CD4-positive, alpha-beta T cell treated with Interleukin-17A for 4 hours (primary cell): ENCODE results near the gene NWD2.
"Not testable (repeated sequence)": the region's sequence is repeated elsewhere in the genome, so short reads cannot be mapped to it uniquely, and the experiment has no call there.

Source experiments
- DNase-seq: peaks from one replicate; pipeline ENCODE4 v3.0.0-alpha.2; 2020; ENCODE audit warnings: mixed read lengths

The NWD2 gene

DNA sequence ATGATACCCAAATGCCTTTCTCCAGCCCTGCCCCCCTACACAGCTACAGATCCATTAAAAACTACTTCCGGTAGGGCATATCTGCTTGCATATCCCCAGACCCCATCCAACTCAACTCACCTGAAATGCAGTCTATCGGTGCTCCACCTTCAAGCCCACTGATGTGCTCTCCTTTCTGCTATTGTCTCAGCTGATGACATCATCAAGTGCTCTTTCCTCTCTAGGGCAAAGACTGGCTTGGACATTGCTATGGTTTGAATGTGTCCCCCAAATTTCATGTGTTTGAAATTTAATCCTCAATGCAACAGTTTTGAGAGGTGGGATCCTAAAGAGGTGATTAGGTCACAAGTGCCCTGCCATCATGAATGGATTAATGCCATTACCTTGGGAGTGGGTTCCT, 229.3 kb downstream of the NWD2 start:
- DNase-seq, result no peak

- DNase-seq, result no peak
These were observed 230.5 kb downstream of the NWD2 start for GRCh38 chr4:37475087-37475486.

DNA sequence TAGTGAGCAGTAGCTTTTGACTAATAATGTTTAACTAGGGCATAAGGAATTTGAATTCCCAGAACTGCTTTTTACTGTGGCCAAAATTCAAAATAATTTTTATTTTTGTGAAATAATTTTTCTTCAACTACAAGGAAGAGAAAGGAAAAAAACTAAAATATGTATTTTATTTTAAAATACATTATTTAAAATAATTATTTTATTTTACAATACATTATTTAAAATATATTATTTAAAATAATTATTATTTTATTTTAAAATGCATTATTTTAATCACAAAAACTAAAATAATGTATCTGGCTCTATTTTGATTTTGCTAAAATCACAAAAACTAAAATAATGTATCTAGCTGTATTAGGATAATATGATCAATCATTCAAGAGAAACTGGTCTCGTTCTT, 231.2 kb downstream of the NWD2 start:
- DNase-seq, result no peak

DNA sequence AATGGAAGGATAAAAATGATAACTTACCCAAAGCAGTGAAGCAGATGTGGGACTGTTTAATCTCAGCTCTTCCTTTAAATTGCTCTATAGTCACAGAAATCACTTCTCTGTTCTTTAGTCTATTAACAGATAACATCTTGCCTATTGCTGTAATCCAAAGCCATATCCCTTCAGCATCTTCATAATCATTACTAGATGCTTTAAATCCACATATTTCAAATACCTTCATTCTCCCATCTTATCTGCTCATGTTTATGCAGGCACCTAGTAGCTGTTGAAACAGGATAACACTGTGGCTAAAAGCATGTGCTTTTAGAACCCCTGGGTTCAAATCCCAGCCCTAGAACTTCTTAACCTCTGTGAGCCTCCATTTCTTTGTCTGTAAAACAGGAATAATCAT, 231.7 kb downstream of the NWD2 start:
- DNase-seq, result no peak

DNA sequence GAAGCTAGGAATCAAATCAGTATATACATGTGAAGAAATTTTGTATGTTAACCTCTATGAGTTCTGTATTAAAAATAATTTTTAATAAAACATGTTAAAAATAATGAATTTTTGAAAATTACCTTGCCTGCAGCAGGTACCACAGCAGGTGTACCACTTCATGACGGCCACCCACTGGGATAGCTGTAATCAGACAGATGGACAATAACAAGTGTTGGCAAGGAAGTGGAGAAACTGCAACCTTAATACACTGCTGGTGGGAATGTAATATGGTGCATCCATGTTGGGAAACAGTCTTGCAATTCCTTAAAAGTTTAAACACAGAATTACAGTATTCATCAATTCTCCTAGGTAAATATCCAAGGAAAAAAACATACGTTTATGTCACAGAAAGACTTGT, 232.1 kb downstream of the NWD2 start:
- no peak for DNase-seq

GRCh38 chr4:37477126-37477525, 232.6 kb downstream of the NWD2 start:
- DNase-seq, result no peak

DNA sequence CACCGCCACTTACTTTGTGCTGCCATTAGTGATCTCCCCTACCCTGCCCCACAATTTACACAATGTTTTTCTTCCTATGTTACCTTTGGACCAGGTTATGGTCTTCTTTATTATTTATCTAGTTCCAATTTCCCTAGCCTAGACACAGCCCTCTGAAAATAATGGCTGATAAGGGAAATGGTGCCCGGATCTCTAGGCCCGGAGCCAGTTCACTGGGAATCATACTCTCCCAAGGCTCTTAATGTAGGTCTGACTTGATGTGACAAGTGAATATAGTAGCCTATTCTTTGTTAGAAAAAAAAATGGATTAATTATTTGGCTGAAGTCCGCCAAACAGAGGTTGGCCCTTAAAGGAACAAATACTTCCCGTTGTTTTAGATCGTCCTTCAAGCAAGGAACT, 233.6 kb downstream of the NWD2 start:
- DNase-seq, result no peak

- no peak for DNase-seq
These were observed 236.0 kb downstream of the NWD2 start for GRCh38 chr4:37480509-37480908.

- no peak for DNase-seq
These were observed 237.1 kb downstream of the NWD2 start for GRCh38 chr4:37481547-37482122.

DNA sequence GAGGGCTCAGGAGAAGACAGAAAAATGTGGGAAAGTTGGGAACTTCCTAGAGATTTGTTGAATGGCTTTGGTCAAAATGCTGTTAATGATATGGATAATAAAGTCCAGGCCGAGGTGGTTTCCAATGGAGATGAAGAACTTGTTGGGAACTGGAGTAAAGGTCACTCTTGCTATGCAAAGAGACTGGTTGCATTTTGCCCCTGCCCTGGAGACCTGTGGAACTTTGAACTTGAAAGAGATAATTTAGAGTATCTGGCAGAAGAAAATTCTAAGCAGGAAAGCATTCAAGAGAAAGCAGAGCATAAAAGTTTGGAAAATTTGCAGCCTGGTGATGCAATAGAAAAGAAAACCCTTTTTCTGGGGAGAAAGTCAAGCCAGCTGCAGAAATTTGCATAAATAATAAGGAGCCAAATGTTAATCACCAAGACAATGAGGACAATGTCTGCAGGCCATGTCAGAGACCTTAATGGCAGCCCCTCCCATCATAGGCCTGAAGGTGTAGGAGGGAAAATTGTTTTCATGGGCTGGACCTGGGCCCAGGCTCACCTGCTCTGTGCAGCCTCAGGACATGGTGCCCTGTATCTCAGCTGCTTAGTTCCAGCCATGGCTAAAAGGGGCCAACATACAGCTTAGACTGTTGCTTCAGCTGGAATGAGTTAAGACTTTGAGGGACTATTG, 237.8 kb downstream of the NWD2 start:
- no peak for DNase-seq

- no peak for DNase-seq
These were observed 239.1 kb downstream of the NWD2 start for GRCh38 chr4:37483610-37484009.

DNA sequence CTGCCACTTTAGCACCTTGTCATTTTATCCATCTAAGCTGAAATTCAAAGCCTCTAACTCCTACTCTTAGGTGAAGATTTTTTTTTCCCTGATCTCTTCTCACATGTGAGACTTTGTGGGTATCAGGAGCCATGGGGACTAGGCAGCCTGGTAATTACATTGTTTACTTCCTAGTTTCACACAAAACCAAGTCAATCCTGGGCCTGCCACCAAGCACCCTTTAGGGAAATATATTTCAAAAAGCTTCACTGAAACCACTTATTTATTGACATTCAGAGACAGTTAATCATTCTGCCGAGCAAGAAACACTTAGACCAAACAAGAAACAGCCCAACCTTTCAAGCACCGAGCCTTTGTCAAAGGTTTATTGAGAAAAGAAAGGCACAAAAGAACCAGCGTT, 241.6 kb downstream of the NWD2 start:
- no peak for DNase-seq

DNA sequence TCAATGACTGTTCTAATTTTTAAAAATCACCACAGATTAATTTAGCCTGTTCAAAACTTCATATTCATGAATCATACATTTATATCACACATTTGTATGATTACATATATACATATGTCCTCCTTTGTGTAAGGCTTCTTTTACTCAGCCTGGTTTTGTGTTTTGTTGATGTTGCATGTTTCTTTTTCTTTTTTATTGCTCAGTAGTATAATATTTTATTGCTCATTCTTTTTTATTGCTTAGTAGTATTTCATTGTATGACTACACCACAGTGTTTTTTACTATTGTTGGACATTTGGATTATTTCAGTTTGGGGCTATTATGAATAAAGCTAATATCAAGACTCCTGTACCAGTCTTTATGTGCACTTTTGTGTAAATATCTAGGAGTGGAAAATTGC, 243.1 kb downstream of the NWD2 start:
- no peak for DNase-seq

GRCh38 chr4:37489697-37490096, 245.2 kb downstream of the NWD2 start:
- no peak for DNase-seq

DNA sequence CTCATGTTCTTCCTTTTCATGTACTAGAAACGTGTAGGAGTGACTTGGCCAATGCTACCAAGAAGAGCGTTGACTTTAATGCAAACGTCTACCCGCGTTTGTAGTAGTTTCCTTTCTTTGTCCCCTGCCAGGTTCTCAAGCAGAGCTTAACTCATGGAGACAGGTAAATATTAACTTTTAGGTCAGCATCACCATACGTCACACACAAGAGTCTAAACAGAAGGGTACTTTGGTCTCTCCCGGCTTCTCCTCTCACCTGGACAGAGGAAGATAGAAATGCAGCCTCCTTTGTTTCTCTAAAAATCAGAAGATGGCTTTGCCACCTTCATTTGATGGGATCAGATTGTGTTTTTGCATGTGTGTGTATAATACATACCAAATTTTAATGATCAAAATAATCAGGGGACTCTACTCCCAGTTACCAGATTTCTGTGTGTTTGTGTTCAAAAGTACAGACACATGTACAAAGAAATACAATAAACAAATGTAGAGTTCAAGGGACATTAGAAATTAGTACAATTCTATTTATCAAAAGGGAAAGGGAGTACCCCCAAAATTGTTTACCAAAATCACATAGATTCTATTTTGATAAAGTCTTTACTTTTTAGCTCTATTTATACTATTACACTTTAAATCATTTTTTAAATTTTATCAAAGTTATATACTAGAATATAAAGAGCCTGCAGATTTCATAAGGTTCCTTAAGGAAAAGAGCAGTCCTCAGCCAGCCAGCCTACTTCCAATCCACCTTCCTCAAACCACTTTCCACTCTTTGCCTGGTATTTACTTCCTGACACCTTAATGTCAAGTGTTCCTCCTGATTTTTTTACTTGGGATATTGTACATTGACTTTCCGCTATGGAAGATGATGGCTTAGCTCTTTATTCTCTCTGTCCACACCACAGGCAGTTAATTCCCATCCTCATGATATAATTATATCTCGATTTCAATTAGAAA, 246.1 kb downstream of the NWD2 start:
- no peak for DNase-seq

DNA sequence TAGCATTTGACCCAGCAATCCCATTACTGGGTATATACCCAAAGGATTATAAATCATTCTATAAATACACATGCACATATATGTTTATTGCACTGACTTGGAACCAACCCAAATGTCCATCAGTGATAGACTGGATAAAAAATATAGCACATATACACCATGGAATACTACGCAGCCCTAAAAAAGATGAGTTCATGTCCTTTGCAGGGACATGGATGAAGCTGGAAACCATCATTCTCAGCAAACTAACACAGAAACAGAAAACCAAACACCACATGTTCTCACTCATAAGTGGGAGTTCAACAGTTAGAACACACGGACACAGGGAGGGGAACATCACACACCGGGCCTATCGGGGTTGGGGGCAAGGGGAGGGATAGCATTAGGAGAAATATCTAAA, 250.8 kb downstream of the NWD2 start:
- DNase-seq, result not testable (repeated sequence)
